Fibroblast of lung (primary cell): ENCODE data around the gene APOL4. TPM values are rescaled to one million over a fixed set of nuclear protein-coding genes. Genes with fewer than 3 reads are reported as not detected.
"Not testable (repeated sequence)": the region's sequence is repeated elsewhere in the genome, so short reads cannot be mapped to it uniquely, and the experiment has no call there.

Experiments used
- DNase-seq, 2 donors: peaks; one replicate each; pipeline versions ENCODE4 v3.0.0 to v3.0.0-alpha.2; 2010; ENCODE audit warnings: low read depth in 2 of 2
- H2AFZ ChIP-seq: 2 replicates; pipeline ENCODE4 v1.5.1; 2012; ENCODE audit warnings: low read length, control low read depth, inconsistent platforms
- H3K27ac ChIP-seq: 2 replicates; pipeline ENCODE4 v1.5.1; 2011; ENCODE audit warnings: low read length, control low read depth; ENCODE audit not compliant: insufficient read depth
- H3K27me3 ChIP-seq: 2 replicates; pipeline ENCODE4 v1.5.1; 2011; ENCODE audit warnings: mild to moderate bottlenecking, low read length; ENCODE audit not compliant: control insufficient read depth, insufficient read depth
- H3K36me3 ChIP-seq: 2 replicates; pipeline ENCODE4 v1.5.1; 2011; ENCODE audit warnings: low read length; ENCODE audit not compliant: control insufficient read depth, insufficient read depth
- H3K4me1 ChIP-seq: 2 replicates; pipeline ENCODE4 v1.5.1; 2011; ENCODE audit warnings: low read length; ENCODE audit not compliant: control insufficient read depth, insufficient read depth; ENCODE audit errors: extremely low read depth
- H3K4me2 ChIP-seq: 2 replicates; pipeline ENCODE4 v1.5.1; 2011; ENCODE audit warnings: low read length, control low read depth; ENCODE audit not compliant: insufficient read depth; ENCODE audit errors: extremely low read depth
- H3K4me3 ChIP-seq, 4 experiments: fragments of 200-600 bp in 1 of 4; sonication (generic) in 1 of 4; replicated peaks in 1 of 4; 2 replicates each; pipeline ENCODE4 v1.5.1; 2011 to 2016; ENCODE audit warnings: low read length in 4 of 4, low read depth in 3 of 4, mild to moderate bottlenecking in 3 of 4, control low read depth in 2 of 4, inconsistent platforms in 1 of 4, mixed read lengths in 1 of 4; ENCODE audit not compliant: insufficient read depth in 1 of 4; ENCODE audit errors: control extremely low read depth in 1 of 4
- H3K79me2 ChIP-seq: 2 replicates; pipeline ENCODE4 v1.5.1; 2012; ENCODE audit warnings: mild to moderate bottlenecking, low read length, inconsistent platforms; ENCODE audit not compliant: control insufficient read depth, insufficient read depth
- H3K9ac ChIP-seq: 2 replicates; pipeline ENCODE4 v1.5.1; 2011; ENCODE audit warnings: mild to moderate bottlenecking, low read length, control low read depth; ENCODE audit not compliant: insufficient read depth
- H3K9me3 ChIP-seq: 2 replicates; pipeline ENCODE4 v1.5.1; 2012; ENCODE audit warnings: low read depth, low read length; ENCODE audit not compliant: control insufficient read depth, insufficient read depth
- H4K20me1 ChIP-seq: 2 replicates; pipeline ENCODE4 v1.5.1; 2011; ENCODE audit warnings: low read length; ENCODE audit not compliant: control insufficient read depth, insufficient read depth; ENCODE audit errors: extremely low read depth
- EZH2 ChIP-seq: IDR thresholded peaks from 2 replicates; pipeline ENCODE4 v1.5.1; 2012; ENCODE audit warnings: low read length, control low read depth, mild to moderate bottlenecking; ENCODE audit errors: missing control alignments
- polyA plus RNA-seq, 2 donors: library from polyadenylated mRNA; depleted of rRNA in 1 of 2; stranded (reverse) in 1 of 2; unstranded in 1 of 2; fragments of >200 nt; gene quantifications; 2 replicates each; pipeline ENCODE4 v1.2.1, GENCODE V29; 2011 to 2012; ENCODE audit warnings: missing spikeins in 1 of 2
- total RNA-seq: library from RNA; depleted of rRNA; stranded (reverse); fragments of >200 nt; gene quantifications from 2 replicates; pipeline ENCODE4 v1.2.1, GENCODE V29; 2014
- TF ChIP-seq, protein P1 (sequence below), 2 donors: IDR thresholded peaks in 1 of 2; conservative IDR thresholded peaks in 1 of 2; 1 replicate in 1 of 2; 2 replicates in 1 of 2; pipeline ENCODE4 v1.5.1; 2011 to 2012; ENCODE audit warnings: low read length in 2 of 2, control low read depth in 1 of 2, inconsistent platforms in 1 of 2, low read depth in 1 of 2, mild to moderate bottlenecking in 1 of 2

Gene APOL4
- total and polyA plus RNA-seq, 2 donors (not counting 1 experiment from before 2014, with no cell fraction given), result 0.31 to 2.0 TPM

GRCh38 chr22:36208914-36209313, 7.3 kb upstream of the APOL4 start:
- Histone ChIP-seq H3K79me2 (no peaks in the 10 kb centered on the region), H3K4me3 (no peak overlapping the region), H2AFZ (no peak overlapping the region), H3K4me1 (no peaks in the 10 kb centered on the region), H3K27me3 (peaks cover 15% of the 10 kb centered on the region), H3K36me3 (no peaks in the 10 kb centered on the region), H3K4me2 (no peak overlapping the region), H3K9me3 (no peaks in the 10 kb centered on the region), H3K27ac (no peak overlapping the region), H4K20me1 (no peaks in the 10 kb centered on the region), H3K9ac (no peak overlapping the region)
- DNase-seq, result no peak
- TF ChIP-seq, protein P1, sequence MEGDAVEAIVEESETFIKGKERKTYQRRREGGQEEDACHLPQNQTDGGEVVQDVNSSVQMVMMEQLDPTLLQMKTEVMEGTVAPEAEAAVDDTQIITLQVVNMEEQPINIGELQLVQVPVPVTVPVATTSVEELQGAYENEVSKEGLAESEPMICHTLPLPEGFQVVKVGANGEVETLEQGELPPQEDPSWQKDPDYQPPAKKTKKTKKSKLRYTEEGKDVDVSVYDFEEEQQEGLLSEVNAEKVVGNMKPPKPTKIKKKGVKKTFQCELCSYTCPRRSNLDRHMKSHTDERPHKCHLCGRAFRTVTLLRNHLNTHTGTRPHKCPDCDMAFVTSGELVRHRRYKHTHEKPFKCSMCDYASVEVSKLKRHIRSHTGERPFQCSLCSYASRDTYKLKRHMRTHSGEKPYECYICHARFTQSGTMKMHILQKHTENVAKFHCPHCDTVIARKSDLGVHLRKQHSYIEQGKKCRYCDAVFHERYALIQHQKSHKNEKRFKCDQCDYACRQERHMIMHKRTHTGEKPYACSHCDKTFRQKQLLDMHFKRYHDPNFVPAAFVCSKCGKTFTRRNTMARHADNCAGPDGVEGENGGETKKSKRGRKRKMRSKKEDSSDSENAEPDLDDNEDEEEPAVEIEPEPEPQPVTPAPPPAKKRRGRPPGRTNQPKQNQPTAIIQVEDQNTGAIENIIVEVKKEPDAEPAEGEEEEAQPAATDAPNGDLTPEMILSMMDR (conservative IDR thresholded peaks at IDR 0.05 in 1 of 2, IDR thresholded peaks at IDR 0.05 in 1 of 2; ENCODE audit: low read depth in 1 of 2, low read length in 2 of 2), result no peak
- no peak for TF ChIP-seq EZH2

DNA sequence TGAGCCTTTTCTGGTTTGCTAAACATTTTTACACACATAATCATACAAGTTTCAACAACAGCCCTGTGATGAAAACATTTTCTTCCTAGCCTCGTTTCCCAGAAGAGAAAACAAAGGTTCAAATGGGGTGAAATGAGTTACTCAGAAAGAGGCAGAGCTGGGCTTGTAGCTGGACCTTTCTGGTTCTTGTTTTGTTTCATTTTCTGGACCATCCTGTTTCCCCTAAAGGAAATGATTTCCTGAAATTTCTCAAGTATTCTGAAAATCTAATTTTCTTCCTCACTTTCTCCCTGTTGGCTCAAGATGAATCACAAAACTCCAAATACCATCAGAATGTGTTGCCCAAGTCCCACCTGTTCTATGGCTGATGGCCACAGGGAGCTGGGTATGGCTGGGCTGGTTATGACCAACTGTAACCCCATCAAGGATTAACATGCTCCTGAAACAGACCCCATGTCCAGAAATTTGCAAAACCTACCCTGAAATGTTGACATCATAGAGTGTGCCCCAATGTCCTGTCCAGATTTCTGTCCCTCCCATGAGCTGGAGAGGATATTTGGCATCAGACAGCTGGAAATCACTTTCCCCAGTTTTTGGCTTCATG, 6.7 kb upstream of the APOL4 start:
- no peak overlapping the region for H3K9ac ChIP-seq
- no peaks in the 10 kb centered on the region for H3K79me2 ChIP-seq
- H4K20me1 ChIP-seq, result no peaks in the 10 kb centered on the region
- H3K9me3 ChIP-seq, result no peaks in the 10 kb centered on the region
- TF ChIP-seq, protein P1 (conservative IDR thresholded peaks at IDR 0.05 in 1 of 2, IDR thresholded peaks at IDR 0.05 in 1 of 2; ENCODE audit: low read depth in 1 of 2, low read length in 2 of 2), result no peak
- no peak for TF ChIP-seq EZH2
- peaks cover 11% of the 10 kb centered on the region for H3K27me3 ChIP-seq
- H2AFZ ChIP-seq, result no peak overlapping the region
- no peak overlapping the region for H3K4me3 ChIP-seq
- no peaks in the 10 kb centered on the region for H3K4me1 ChIP-seq
- no peak overlapping the region for H3K4me2 ChIP-seq
- no peak overlapping the region for H3K27ac ChIP-seq
- no peaks in the 10 kb centered on the region for H3K36me3 ChIP-seq
- DNase-seq, result no peak

- H3K4me2 ChIP-seq, result no peak overlapping the region
- no peaks in the 10 kb centered on the region for H3K9me3 ChIP-seq
- H3K79me2 ChIP-seq, result no peaks in the 10 kb centered on the region
- H4K20me1 ChIP-seq, result no peaks in the 10 kb centered on the region
- H3K36me3 ChIP-seq, result no peaks in the 10 kb centered on the region
- no peak overlapping the region for H3K4me3 ChIP-seq
- no peak overlapping the region for H2AFZ ChIP-seq
- TF ChIP-seq, protein P1 (conservative IDR thresholded peaks at IDR 0.05 in 1 of 2, IDR thresholded peaks at IDR 0.05 in 1 of 2; ENCODE audit: low read depth in 1 of 2, low read length in 2 of 2), result no peak
- TF ChIP-seq EZH2, result no peak
- no peaks in the 10 kb centered on the region for H3K4me1 ChIP-seq
- no peak for DNase-seq
- peaks cover 3% of the 10 kb centered on the region for H3K27me3 ChIP-seq
- H3K9ac ChIP-seq, result no peak overlapping the region
- no peak overlapping the region for H3K27ac ChIP-seq
Measured at GRCh38 chr22:36206255-36206654, 4.6 kb upstream of the APOL4 start.

GRCh38 chr22:36205573-36205972, 4.0 kb upstream of the APOL4 start:
- H3K36me3 ChIP-seq, H3K4me3 ChIP-seq: not testable (repeated sequence)

More at GRCh38 chr22:36205573-36205972, 4.0 kb upstream of the APOL4 start:
- DNase-seq, H3K79me2 ChIP-seq, H3K4me2 ChIP-seq, H3K9me3 ChIP-seq, H4K20me1 ChIP-seq, H3K4me1 ChIP-seq, H2AFZ ChIP-seq, H3K27me3 ChIP-seq, H3K9ac ChIP-seq, H3K27ac ChIP-seq: not testable (repeated sequence)
